Bone marrow (tissue), 2 donors: Measurements from ENCODE around the gene DIDO1.
"Not testable (repeated sequence)": the region's sequence is repeated elsewhere in the genome, so short reads cannot be mapped to it uniquely, and the experiment has no call there.

Source experiments
- DNase-seq, 2 donors: peaks; one replicate each; lab custom pipeline; 2025; lab: John Stamatoyannopoulos, UW

Gene DIDO1

GRCh38 chr20:62855120-62855519 is 71.2 kb downstream of the DIDO1 start:
- no peak for DNase-seq

- no peak for DNase-seq
Measured at GRCh38 chr20:62854121-62854520, 72.2 kb downstream of the DIDO1 start.

- DNase-seq: not testable (repeated sequence)
Measured at GRCh38 chr20:62853304-62853703, 73.0 kb downstream of the DIDO1 start.

GRCh38 chr20:62852841-62853240 is 73.5 kb downstream of the DIDO1 start:
- no peak for DNase-seq

GRCh38 chr20:62852196-62852595 is 74.1 kb downstream of the DIDO1 start:
- DNase-seq: no peak

- no peak for DNase-seq
Measured at GRCh38 chr20:62850333-62850974, 75.9 kb downstream of the DIDO1 start.

GRCh38 chr20:62849431-62849830 is 76.9 kb downstream of the DIDO1 start:
- no peak for DNase-seq

- not testable (repeated sequence) for DNase-seq
Measured at GRCh38 chr20:62848917-62849316, 77.4 kb downstream of the DIDO1 start.

- no peak for DNase-seq
Measured at GRCh38 chr20:62846166-62846890, 80.0 kb downstream of the DIDO1 start.

- no peak for DNase-seq
Measured at GRCh38 chr20:62845416-62846160, 80.7 kb downstream of the DIDO1 start.

GRCh38 chr20:62844182-62844581 is 82.1 kb downstream of the DIDO1 start:
- DNase-seq: no peak

GRCh38 chr20:62843656-62844055 is 82.6 kb downstream of the DIDO1 start:
- no peak for DNase-seq

GRCh38 chr20:62841705-62842212 is 84.5 kb downstream of the DIDO1 start:
- no peak for DNase-seq

- no peak for DNase-seq
Measured at GRCh38 chr20:62840244-62841197, 85.8 kb downstream of the DIDO1 start.

GRCh38 chr20:62839816-62840215 is 86.5 kb downstream of the DIDO1 start:
- DNase-seq: no peak

- DNase-seq: no peak
Measured at GRCh38 chr20:62839261-62839660, 87.0 kb downstream of the DIDO1 start.

GRCh38 chr20:62838128-62838891 is 88.0 kb downstream of the DIDO1 start:
- DNase-seq: no peak

- no peak for DNase-seq
Measured at GRCh38 chr20:62837790-62838127, 88.5 kb downstream of the DIDO1 start.

- DNase-seq: no peak
Measured at GRCh38 chr20:62836967-62837490, 89.3 kb downstream of the DIDO1 start.

- no peak for DNase-seq
Measured at GRCh38 chr20:62835931-62836861, 90.1 kb downstream of the DIDO1 start.
